ENCODE results near the gene RBMS1. TPM values are rescaled to one million over a fixed set of nuclear protein-coding genes. Genes with fewer than 3 reads are reported as not detected.

The RBMS1 gene
- total RNA-seq, 1 donor from 2014 or later: 93.3 TPM

DNA sequence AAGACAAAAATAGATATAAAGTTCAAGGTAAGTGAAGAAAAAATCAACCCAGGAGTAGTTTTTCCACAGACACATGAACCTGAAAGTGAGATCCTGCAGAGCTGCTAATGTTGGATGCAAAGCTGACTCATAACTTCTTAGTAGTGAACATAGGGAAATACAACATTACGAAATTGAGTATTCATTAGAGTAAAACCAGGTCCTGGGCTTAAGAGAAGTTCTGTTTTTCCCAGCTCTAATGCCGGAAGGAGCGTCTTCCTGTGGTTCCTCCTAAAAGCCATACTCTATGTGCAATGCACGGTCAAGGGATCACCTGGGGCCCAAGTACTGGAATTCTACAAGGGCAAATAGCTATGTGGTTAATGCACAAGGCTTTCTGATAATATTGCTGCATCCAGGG lies 141.7 kb downstream of the RBMS1 start:
- intact Hi-C loops (cut with DNase I): no loop called here
- Histone ChIP-seq H3K4me3 (no peak overlapping the region), H3K36me3 (no peaks in the 10 kb centered on the region), H3K27me3 (no peaks in the 10 kb centered on the region), H3K4me1 (peaks cover 58% of the 10 kb centered on the region), H3K27ac (no peak overlapping the region), H3K9me3 (no peaks in the 10 kb centered on the region)
- TF ChIP-seq, protein P1, sequence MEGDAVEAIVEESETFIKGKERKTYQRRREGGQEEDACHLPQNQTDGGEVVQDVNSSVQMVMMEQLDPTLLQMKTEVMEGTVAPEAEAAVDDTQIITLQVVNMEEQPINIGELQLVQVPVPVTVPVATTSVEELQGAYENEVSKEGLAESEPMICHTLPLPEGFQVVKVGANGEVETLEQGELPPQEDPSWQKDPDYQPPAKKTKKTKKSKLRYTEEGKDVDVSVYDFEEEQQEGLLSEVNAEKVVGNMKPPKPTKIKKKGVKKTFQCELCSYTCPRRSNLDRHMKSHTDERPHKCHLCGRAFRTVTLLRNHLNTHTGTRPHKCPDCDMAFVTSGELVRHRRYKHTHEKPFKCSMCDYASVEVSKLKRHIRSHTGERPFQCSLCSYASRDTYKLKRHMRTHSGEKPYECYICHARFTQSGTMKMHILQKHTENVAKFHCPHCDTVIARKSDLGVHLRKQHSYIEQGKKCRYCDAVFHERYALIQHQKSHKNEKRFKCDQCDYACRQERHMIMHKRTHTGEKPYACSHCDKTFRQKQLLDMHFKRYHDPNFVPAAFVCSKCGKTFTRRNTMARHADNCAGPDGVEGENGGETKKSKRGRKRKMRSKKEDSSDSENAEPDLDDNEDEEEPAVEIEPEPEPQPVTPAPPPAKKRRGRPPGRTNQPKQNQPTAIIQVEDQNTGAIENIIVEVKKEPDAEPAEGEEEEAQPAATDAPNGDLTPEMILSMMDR (IDR thresholded peaks at IDR 0.05): no peak
- TF ChIP-seq POLR2AphosphoS5 (IDR thresholded peaks at IDR 0.05; ENCODE audit: insufficient read depth in 1 of 2, low read depth in 1 of 2) (no peak), POLR2A (IDR thresholded peaks at IDR 0.05) (no peak)
- DNase-seq (ENCODE audit: extremely low spot score in 2 of 2): no peak

DNA sequence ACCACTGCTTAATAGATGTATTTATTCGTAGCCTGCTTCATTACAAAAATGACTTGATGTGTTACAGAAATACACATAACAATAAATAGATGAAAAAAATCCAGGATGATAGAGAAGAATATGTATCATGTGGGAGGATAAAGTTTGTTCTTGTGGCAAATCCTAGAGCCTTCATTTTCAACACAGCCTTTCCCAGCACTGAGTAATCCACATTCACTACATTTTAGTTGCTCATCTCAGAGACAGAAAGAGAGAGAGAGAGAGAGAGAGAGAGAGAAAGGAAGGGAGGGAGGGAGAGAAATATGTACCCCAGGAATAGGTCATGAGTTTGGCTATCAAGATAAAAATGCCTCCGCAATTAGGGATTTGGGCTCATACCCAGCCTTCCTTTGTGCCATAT lies 144.3 kb downstream of the RBMS1 start:
- Histone ChIP-seq H3K27ac (no peak overlapping the region), H3K4me1 (peaks cover 64% of the 10 kb centered on the region), H3K9me3 (no peaks in the 10 kb centered on the region), H3K27me3 (no peaks in the 10 kb centered on the region), H3K4me3 (no peak overlapping the region), H3K36me3 (no peaks in the 10 kb centered on the region)
- TF ChIP-seq, protein P1 (IDR thresholded peaks at IDR 0.05): no peak
- TF ChIP-seq POLR2AphosphoS5 (IDR thresholded peaks at IDR 0.05; ENCODE audit: insufficient read depth in 1 of 2, low read depth in 1 of 2) (no peak), POLR2A (IDR thresholded peaks at IDR 0.05) (no peak)
- no peak for DNase-seq (ENCODE audit: extremely low spot score in 2 of 2)
- intact Hi-C loops (cut with DNase I): no loop called here

DNA sequence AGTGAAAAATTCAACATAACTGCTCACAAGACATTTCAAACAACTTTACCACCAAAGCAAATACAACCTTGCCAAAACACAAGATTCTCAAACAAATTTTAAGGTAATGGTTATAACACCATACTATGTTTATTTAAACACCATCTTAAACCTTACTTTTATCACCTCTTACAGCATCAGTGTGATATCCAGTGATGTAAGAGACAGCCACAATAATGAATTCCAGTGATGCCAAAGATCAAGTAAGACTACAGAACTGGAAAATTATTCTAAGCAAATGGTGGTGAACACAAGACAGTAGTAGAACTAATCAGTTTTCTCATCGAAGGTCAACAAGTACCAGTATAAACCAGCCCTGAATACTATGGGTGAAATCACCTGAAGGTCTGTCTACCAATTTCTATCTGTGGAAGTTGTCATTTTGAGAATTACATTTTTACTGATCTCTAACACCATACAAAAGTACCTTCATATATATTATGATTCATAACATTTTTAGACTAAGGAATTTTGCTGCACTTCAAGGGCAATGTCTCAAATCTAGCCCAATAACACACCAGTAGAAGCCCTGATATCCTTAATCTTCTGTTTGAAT lies 146.2 kb downstream of the RBMS1 start:
- no peaks in the 10 kb centered on the region for H3K27me3 ChIP-seq
- no peak overlapping the region for H3K4me3 ChIP-seq
- no peak for TF ChIP-seq POLR2A (IDR thresholded peaks at IDR 0.05)
- no peak for TF ChIP-seq POLR2AphosphoS5 (IDR thresholded peaks at IDR 0.05; ENCODE audit: insufficient read depth in 1 of 2, low read depth in 1 of 2)
- TF ChIP-seq, protein P1 (IDR thresholded peaks at IDR 0.05): no peak
- intact Hi-C loops (cut with DNase I): no loop called here
- H3K9me3 ChIP-seq: no peaks in the 10 kb centered on the region
- no peaks in the 10 kb centered on the region for H3K36me3 ChIP-seq
- DNase-seq (ENCODE audit: extremely low spot score in 2 of 2): no peak
- peaks cover 59% of the 10 kb centered on the region for H3K4me1 ChIP-seq
- no peak overlapping the region for H3K27ac ChIP-seq

DNA sequence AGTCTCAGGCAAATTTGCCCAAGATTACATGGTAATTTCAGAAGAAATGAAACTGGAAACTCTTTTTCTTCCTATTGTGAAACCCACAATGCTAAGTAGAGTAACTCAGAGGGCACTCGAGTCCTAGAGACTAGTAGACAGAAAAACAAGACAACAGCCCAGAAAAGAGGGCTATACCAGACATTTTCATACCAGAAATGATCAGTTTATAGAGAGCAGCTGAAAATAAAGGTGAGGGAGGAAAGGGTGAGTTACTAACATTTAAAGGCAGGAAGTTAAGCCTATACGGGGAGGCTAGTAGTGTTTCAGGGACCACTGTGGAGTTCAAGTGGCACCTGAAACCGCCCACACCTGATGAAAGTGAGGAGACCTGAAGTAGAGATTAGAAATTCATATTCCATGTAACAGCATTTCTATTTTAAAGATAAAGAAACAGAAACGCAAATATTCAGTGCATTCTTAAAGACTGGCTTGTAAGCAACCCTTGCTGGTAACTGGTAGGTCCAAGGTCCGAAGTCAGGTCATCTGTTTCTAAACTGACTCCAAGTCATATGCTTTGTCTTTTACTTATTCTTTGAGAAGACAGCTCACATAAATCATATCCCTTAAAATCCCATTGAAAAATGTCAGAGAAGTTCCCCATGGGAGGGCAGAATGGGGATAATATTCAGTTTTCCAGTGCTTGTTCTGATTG lies 148.4 kb downstream of the RBMS1 start:
- Histone ChIP-seq H3K27ac (no peak overlapping the region), H3K36me3 (no peaks in the 10 kb centered on the region), H3K9me3 (no peaks in the 10 kb centered on the region), H3K27me3 (no peaks in the 10 kb centered on the region), H3K4me1 (peaks cover 52% of the 10 kb centered on the region), H3K4me3 (no peak overlapping the region)
- DNase-seq (ENCODE audit: extremely low spot score in 2 of 2): no peak
- TF ChIP-seq POLR2A (IDR thresholded peaks at IDR 0.05) (no peak), POLR2AphosphoS5 (IDR thresholded peaks at IDR 0.05; ENCODE audit: insufficient read depth in 1 of 2, low read depth in 1 of 2) (no peak)
- TF ChIP-seq, protein P1 (IDR thresholded peaks at IDR 0.05): no peak
- intact Hi-C loops (cut with DNase I): no loop called here

DNA sequence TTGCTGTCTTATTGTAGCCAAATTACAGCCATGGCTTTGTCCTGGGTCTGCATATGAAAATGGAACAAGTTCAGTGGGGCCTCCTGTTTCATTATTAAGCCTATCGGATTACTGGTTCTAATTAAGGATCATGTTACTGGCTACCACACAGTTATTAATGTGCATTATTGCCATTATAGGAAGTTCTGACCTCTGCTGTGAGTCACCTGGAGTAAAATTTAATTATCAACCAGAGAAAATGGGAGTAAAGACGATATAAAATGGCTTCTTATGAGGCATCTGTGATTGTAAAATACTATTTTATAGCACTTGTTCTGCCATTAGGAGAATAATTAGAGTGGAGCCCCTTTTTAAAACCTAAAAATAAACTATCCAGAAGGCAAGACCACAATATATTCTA lies 150.2 kb downstream of the RBMS1 start:
- DNase-seq (ENCODE audit: extremely low spot score in 2 of 2): no peak
- Histone ChIP-seq H3K27me3 (no peaks in the 10 kb centered on the region), H3K4me3 (no peak overlapping the region), H3K4me1 (peaks cover 58% of the 10 kb centered on the region), H3K27ac (no peak overlapping the region), H3K36me3 (no peaks in the 10 kb centered on the region), H3K9me3 (no peaks in the 10 kb centered on the region)
- TF ChIP-seq POLR2AphosphoS5 (IDR thresholded peaks at IDR 0.05; ENCODE audit: insufficient read depth in 1 of 2, low read depth in 1 of 2): no peak
- intact Hi-C loops (cut with DNase I): no loop called here

All from vagina (tissue), 2 donors.